Neural progenitor cell (in vitro differentiated cells): ENCODE results near the gene SMOC2. TPM values are rescaled to one million over a fixed set of nuclear protein-coding genes. Genes with fewer than 3 reads are reported as not detected.
A peak's percentile ranks its signal among the peaks of the same experiment; 100 is the strongest.

Experiments
- DNase-seq: peaks from one replicate; pipeline ENCODE4 v3.0.0-alpha.2; 2016; ENCODE audit warnings: low spot score
- H2AFZ ChIP-seq: fragments of 200-600 bp; sonication (generic); replicated peaks from 2 replicates; pipeline ENCODE4 v1.6.1; 2016; ENCODE audit warnings: antibody characterized with exemption
- H3F3A ChIP-seq: fragments of 200-600 bp; sonication (generic); 2 replicates; pipeline ENCODE4 v1.6.1; 2016; ENCODE audit warnings: antibody characterized with exemption, low read depth
- H3K27ac ChIP-seq: fragments of 200-600 bp; sonication (generic); 2 replicates; pipeline ENCODE4 v1.5.1; 2016; ENCODE audit warnings: mild to moderate bottlenecking
- H3K27me3 ChIP-seq: fragments of 200-600 bp; sonication (generic); 2 replicates; pipeline ENCODE4 v1.6.1; 2016; ENCODE audit warnings: mild to moderate bottlenecking, moderate library complexity
- H3K36me3 ChIP-seq: fragments of 200-600 bp; sonication (generic); 2 replicates; pipeline ENCODE4 v1.5.1; 2016
- H3K4me1 ChIP-seq: fragments of 200-600 bp; sonication (generic); 2 replicates; pipeline ENCODE4 v1.6.1; 2016; ENCODE audit warnings: mixed run types
- H3K4me2 ChIP-seq: fragments of 200-600 bp; sonication (generic); 2 replicates; pipeline ENCODE4 v1.6.1; 2016
- H3K4me3 ChIP-seq: fragments of 200-600 bp; sonication (generic); 2 replicates; pipeline ENCODE4 v1.5.1; 2016
- H3K79me2 ChIP-seq: fragments of 200-600 bp; sonication (generic); 2 replicates; pipeline ENCODE4 v1.6.1; 2016; ENCODE audit warnings: low read depth
- H3K9ac ChIP-seq: fragments of 200-600 bp; sonication (generic); 2 replicates; pipeline ENCODE4 v1.6.1; 2016
- H3K9me3 ChIP-seq: fragments of 200-600 bp; sonication (generic); 2 replicates; pipeline ENCODE4 v1.5.1; 2016; ENCODE audit warnings: low read depth
- H4K20me1 ChIP-seq: fragments of 200-600 bp; sonication (generic); 2 replicates; pipeline ENCODE4 v1.6.1; 2016; ENCODE audit warnings: low read depth
- H3K27ac Mint-ChIP-seq: 3 replicates; pipeline ENCODE4 v1.8.0; 2021; ENCODE audit warnings: mixed read lengths
- H3K27me3 Mint-ChIP-seq: 2 replicates; pipeline ENCODE4 v1.8.0; 2022; ENCODE audit warnings: low read depth, mild to moderate bottlenecking, inconsistent platforms, moderate library complexity, mixed read lengths; ENCODE audit not compliant: insufficient read depth
- H3K36me3 Mint-ChIP-seq: 3 replicates; pipeline ENCODE4 v1.8.0; 2021; ENCODE audit warnings: mixed read lengths
- H3K4me1 Mint-ChIP-seq: 3 replicates; pipeline ENCODE4 v1.8.0; 2021; ENCODE audit warnings: mixed read lengths
- H3K4me3 Mint-ChIP-seq: 3 replicates; pipeline ENCODE4 v1.8.0; 2021; ENCODE audit warnings: mild to moderate bottlenecking, moderate library complexity, mixed read lengths
- H3K9me3 Mint-ChIP-seq: 3 replicates; pipeline ENCODE4 v1.8.0; 2020; ENCODE audit warnings: mixed read lengths
- EZH2 ChIP-seq: fragments of 200-600 bp; sonication (generic); IDR thresholded peaks from 2 replicates; pipeline ENCODE4 v1.6.1; 2017; ENCODE audit warnings: antibody characterized with exemption, mild to moderate bottlenecking, moderate library complexity
- EZH2phosphoT487 ChIP-seq: fragments of 200-600 bp; sonication (generic); IDR thresholded peaks from 2 replicates; pipeline ENCODE4 v1.6.1; 2017; ENCODE audit warnings: antibody characterized with exemption
- total RNA-seq: library from RNA; depleted of rRNA; stranded (reverse); fragments of >200 nt; gene quantifications from 2 replicates; pipeline ENCODE4 v1.2.3, GENCODE V29; 2015; ENCODE audit warnings: low replicate concordance
- TF ChIP-seq, protein P1 (sequence below): fragments of 200-600 bp; sonication (generic); IDR thresholded peaks from 2 replicates; pipeline ENCODE4 v1.5.1; 2017; ENCODE audit warnings: antibody characterized with exemption, mild to moderate bottlenecking

The SMOC2 gene
- total RNA-seq, 1 donor from 2014 or later = 0.75 TPM

DNA sequence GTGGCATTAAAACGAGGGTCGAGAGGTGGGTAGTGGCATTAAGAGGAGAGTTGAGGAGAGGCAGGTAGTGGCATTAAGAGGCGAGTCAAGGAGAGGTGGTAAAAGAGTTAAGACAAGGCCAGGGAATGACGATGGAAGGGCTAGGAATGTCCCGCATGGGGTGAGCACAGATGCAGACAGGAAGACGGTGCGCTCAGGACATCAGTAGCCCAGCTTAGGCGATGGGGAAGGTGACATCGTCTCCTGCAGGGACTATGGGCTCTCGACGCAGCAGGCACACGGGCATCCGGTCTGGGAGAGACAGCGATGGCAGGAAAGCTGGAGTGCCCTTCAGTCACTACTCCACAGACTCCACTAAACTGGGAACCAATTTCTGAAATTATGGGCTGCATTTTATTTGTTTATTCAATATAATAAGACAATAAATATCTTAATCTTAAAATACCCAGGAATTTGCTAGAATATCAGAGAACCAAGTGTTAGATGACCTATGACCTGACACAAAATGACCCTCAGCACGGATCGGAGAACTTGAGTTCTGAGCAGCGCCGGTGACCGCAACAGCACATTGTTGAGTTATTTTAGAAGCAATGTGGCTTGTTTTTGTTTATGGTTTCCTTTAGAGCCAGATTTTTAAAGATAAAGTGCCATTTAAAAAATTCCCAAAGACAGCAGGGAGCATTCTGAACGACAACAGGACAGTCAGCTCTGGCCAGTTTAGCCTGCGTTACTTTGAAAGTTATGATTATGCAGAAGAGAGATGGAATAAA is 177.7 kb downstream of the SMOC2 start:
- H3K36me3 Mint-ChIP-seq = no peaks in the 10 kb centered on the region
- Histone ChIP-seq H3K4me2 (no peak overlapping the region), H4K20me1 (no peaks in the 10 kb centered on the region), H3K9me3 (no peaks in the 10 kb centered on the region), H3K79me2 (no peaks in the 10 kb centered on the region), H3K27ac (no peak overlapping the region), H3K9ac (no peak overlapping the region), H2AFZ (no peak overlapping the region), H3K36me3 (no peaks in the 10 kb centered on the region), H3K4me1 (no peaks in the 10 kb centered on the region), H3F3A (no peaks in the 10 kb centered on the region), H3K4me3 (no peak overlapping the region), H3K27me3 (no peaks in the 10 kb centered on the region)
- H3K4me1 Mint-ChIP-seq = peaks cover 2% of the 10 kb centered on the region
- H3K27ac Mint-ChIP-seq = no peak overlapping the region
- H3K27me3 Mint-ChIP-seq = peaks cover 13% of the 10 kb centered on the region
- DNase-seq = no peak
- TF ChIP-seq EZH2 (no peak), EZH2phosphoT487 (no peak)
- TF ChIP-seq, protein P1, sequence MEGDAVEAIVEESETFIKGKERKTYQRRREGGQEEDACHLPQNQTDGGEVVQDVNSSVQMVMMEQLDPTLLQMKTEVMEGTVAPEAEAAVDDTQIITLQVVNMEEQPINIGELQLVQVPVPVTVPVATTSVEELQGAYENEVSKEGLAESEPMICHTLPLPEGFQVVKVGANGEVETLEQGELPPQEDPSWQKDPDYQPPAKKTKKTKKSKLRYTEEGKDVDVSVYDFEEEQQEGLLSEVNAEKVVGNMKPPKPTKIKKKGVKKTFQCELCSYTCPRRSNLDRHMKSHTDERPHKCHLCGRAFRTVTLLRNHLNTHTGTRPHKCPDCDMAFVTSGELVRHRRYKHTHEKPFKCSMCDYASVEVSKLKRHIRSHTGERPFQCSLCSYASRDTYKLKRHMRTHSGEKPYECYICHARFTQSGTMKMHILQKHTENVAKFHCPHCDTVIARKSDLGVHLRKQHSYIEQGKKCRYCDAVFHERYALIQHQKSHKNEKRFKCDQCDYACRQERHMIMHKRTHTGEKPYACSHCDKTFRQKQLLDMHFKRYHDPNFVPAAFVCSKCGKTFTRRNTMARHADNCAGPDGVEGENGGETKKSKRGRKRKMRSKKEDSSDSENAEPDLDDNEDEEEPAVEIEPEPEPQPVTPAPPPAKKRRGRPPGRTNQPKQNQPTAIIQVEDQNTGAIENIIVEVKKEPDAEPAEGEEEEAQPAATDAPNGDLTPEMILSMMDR = no peak
- peaks cover 8% of the 10 kb centered on the region for H3K9me3 Mint-ChIP-seq
- H3K4me3 Mint-ChIP-seq = no peak overlapping the region

DNA sequence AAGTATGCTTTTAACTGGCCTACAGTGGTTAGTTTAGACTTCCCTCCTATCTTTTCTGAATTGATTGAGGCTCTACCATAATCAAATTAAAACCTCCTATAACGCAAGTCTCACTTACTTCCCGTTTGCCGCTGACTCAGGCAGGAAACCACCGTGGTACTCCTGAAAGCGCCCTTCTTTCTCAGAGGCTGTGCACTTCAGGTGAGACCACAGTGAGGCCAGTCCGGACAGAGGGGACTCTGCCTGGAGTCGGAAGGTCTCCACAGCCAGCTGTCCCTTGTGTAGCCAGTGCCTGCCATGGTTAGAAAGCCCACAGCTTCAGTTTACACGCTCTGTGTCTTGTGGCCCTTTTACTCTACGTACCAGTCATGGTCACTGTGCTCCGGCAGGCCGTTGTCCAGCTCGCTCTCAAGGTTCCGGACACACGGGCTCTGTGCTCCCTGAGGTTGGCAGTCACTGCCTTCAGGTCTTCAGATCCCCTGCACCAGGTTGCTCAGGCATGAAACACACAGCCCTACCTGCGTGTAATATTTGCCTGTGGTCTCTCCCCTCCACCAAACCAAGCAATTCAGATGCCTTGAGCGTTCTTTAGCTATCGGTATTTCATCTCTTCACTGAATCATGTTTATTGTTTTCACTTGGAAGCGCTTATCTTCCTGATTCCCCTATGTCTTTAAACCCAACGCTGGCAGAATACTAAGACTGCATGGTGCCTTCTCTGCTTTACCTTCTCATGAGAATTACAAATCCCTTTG is 178.8 kb downstream of the SMOC2 start:
- TF ChIP-seq EZH2 = no peak
- no peak for TF ChIP-seq EZH2phosphoT487
- TF ChIP-seq, protein P1 = no peak
- DNase-seq = no peak
- H3K9me3 Mint-ChIP-seq = peaks cover 8% of the 10 kb centered on the region

GRCh38 chr6:168620578-168620977 is 179.6 kb downstream of the SMOC2 start:
- Histone ChIP-seq H3K9me3 (no peaks in the 10 kb centered on the region), H3K79me2 (no peaks in the 10 kb centered on the region), H3K36me3 (no peaks in the 10 kb centered on the region), H3K4me2 (no peak overlapping the region), H3K9ac (no peak overlapping the region), H3K27me3 (no peaks in the 10 kb centered on the region), H3K27ac (no peak overlapping the region), H3F3A (no peaks in the 10 kb centered on the region), H3K4me3 (no peak overlapping the region), H3K4me1 (no peaks in the 10 kb centered on the region), H2AFZ (no peak overlapping the region), H4K20me1 (no peaks in the 10 kb centered on the region)
- H3K27me3 Mint-ChIP-seq = peaks cover 13% of the 10 kb centered on the region
- no peaks in the 10 kb centered on the region for H3K36me3 Mint-ChIP-seq
- DNase-seq = no peak
- H3K4me1 Mint-ChIP-seq = peaks cover 7% of the 10 kb centered on the region
- TF ChIP-seq EZH2 = no peak
- no peak for TF ChIP-seq EZH2phosphoT487
- TF ChIP-seq, protein P1 = no peak
- H3K27ac Mint-ChIP-seq = no peak overlapping the region
- no peak overlapping the region for H3K4me3 Mint-ChIP-seq
- peaks cover 5% of the 10 kb centered on the region for H3K9me3 Mint-ChIP-seq

More for the DNA sequence above, 178.8 kb downstream of the SMOC2 start:
- no peaks in the 10 kb centered on the region for H3K36me3 ChIP-seq
- H2AFZ ChIP-seq = no peak overlapping the region
- no peak overlapping the region for H3K4me3 Mint-ChIP-seq
- H3K4me1 ChIP-seq = no peaks in the 10 kb centered on the region
- H3K9ac ChIP-seq = no peak overlapping the region
- H3K27ac ChIP-seq = no peak overlapping the region
- peaks cover 4% of the 10 kb centered on the region for H3K4me1 Mint-ChIP-seq
- no peaks in the 10 kb centered on the region for H4K20me1 ChIP-seq
- H3F3A ChIP-seq = no peaks in the 10 kb centered on the region
- H3K36me3 Mint-ChIP-seq = no peaks in the 10 kb centered on the region
- no peak overlapping the region for H3K4me2 ChIP-seq
- H3K27me3 ChIP-seq = no peaks in the 10 kb centered on the region
- H3K27me3 Mint-ChIP-seq = peaks cover 13% of the 10 kb centered on the region
- no peaks in the 10 kb centered on the region for H3K79me2 ChIP-seq
- H3K9me3 ChIP-seq = no peaks in the 10 kb centered on the region
- H3K27ac Mint-ChIP-seq = peak overlapping the region; percentile 23
- no peak overlapping the region for H3K4me3 ChIP-seq
